ENCODE results near the gene RAB11A. TPM values are rescaled to one million over a fixed set of nuclear protein-coding genes. Genes with fewer than 3 reads are reported as not detected.

RAB11A gene
- total RNA-seq, 2 donors from 2014 or later, result 137 to 145 TPM

- H3K36me3 Mint-ChIP-seq (ENCODE audit: insufficient read depth in 2 of 2), result no peaks in the 10 kb centered on the region
- H3K27me3 Mint-ChIP-seq (ENCODE audit: low read depth), result no peaks in the 10 kb centered on the region
- no peak for ATAC-seq (replicated peaks in 1 of 2)
- H3K9me3 Mint-ChIP-seq, result no peaks in the 10 kb centered on the region
- no peak overlapping the region for H3K4me3 Mint-ChIP-seq
- H3K27ac Mint-ChIP-seq, result no peak overlapping the region
- peaks cover 30% of the 10 kb centered on the region for H3K4me1 Mint-ChIP-seq (ENCODE audit: low read depth)
- DNase-seq, result no peak
Measured at GRCh38 chr15:65834603-65835282, 34.5 kb upstream of the RAB11A start.

GRCh38 chr15:65835447-65835846 lies 33.8 kb upstream of the RAB11A start:
- Mint-ChIP-seq H3K27ac (no peak overlapping the region), H3K4me1 (ENCODE audit: low read depth) (peaks cover 30% of the 10 kb centered on the region), H3K36me3 (ENCODE audit: insufficient read depth in 2 of 2) (no peaks in the 10 kb centered on the region), H3K9me3 (no peaks in the 10 kb centered on the region), H3K4me3 (no peak overlapping the region), H3K27me3 (ENCODE audit: low read depth) (no peaks in the 10 kb centered on the region)
- ATAC-seq (replicated peaks in 1 of 2), result no peak
- DNase-seq, result no peak

GRCh38 chr15:65836665-65837064 lies 32.6 kb upstream of the RAB11A start:
- Mint-ChIP-seq H3K9me3 (no peaks in the 10 kb centered on the region), H3K27me3 (ENCODE audit: low read depth) (no peaks in the 10 kb centered on the region), H3K4me3 (no peak overlapping the region), H3K4me1 (ENCODE audit: low read depth) (peaks cover 27% of the 10 kb centered on the region), H3K36me3 (ENCODE audit: insufficient read depth in 2 of 2) (no peaks in the 10 kb centered on the region), H3K27ac (no peak overlapping the region)
- no peak for DNase-seq
- ATAC-seq (replicated peaks in 1 of 2), result no peak

GRCh38 chr15:65837301-65838294 lies 31.7 kb upstream of the RAB11A start:
- DNase-seq, result no peak
- Mint-ChIP-seq H3K36me3 (ENCODE audit: insufficient read depth in 2 of 2) (no peaks in the 10 kb centered on the region), H3K4me3 (no peak overlapping the region), H3K4me1 (ENCODE audit: low read depth) (peaks cover 18% of the 10 kb centered on the region), H3K27ac (peak overlapping the region; percentile 17), H3K9me3 (no peaks in the 10 kb centered on the region), H3K27me3 (ENCODE audit: low read depth) (no peaks in the 10 kb centered on the region)
- ATAC-seq (replicated peaks in 1 of 2), result no peak

- H3K4me1 Mint-ChIP-seq (ENCODE audit: low read depth), result no peaks in the 10 kb centered on the region
- H3K4me3 Mint-ChIP-seq, result no peak overlapping the region
- no peak overlapping the region for H3K27ac Mint-ChIP-seq
- H3K36me3 Mint-ChIP-seq (ENCODE audit: insufficient read depth in 2 of 2), result no peaks in the 10 kb centered on the region
- H3K27me3 Mint-ChIP-seq (ENCODE audit: low read depth), result no peaks in the 10 kb centered on the region
- no peaks in the 10 kb centered on the region for H3K9me3 Mint-ChIP-seq
- DNase-seq (no peak), ATAC-seq (replicated peaks in 1 of 2) (no peak)
Measured at GRCh38 chr15:65839354-65839901, 29.9 kb upstream of the RAB11A start.

GRCh38 chr15:65839985-65840384 lies 29.3 kb upstream of the RAB11A start:
- ATAC-seq (replicated peaks in 1 of 2), result no peak
- Mint-ChIP-seq H3K27ac (no peak overlapping the region), H3K27me3 (ENCODE audit: low read depth) (no peaks in the 10 kb centered on the region), H3K4me1 (ENCODE audit: low read depth) (no peaks in the 10 kb centered on the region), H3K4me3 (no peak overlapping the region), H3K9me3 (no peaks in the 10 kb centered on the region), H3K36me3 (ENCODE audit: insufficient read depth in 2 of 2) (no peaks in the 10 kb centered on the region)
- no peak for DNase-seq

GRCh38 chr15:65841121-65841930 lies 28.0 kb upstream of the RAB11A start:
- Mint-ChIP-seq H3K36me3 (ENCODE audit: insufficient read depth in 2 of 2) (no peaks in the 10 kb centered on the region), H3K4me1 (ENCODE audit: low read depth) (no peaks in the 10 kb centered on the region), H3K27me3 (ENCODE audit: low read depth) (no peaks in the 10 kb centered on the region), H3K9me3 (no peaks in the 10 kb centered on the region), H3K4me3 (no peak overlapping the region), H3K27ac (no peak overlapping the region)
- no peak for DNase-seq
- ATAC-seq (replicated peaks in 1 of 2), result no peak

- no peak for ATAC-seq (replicated peaks in 1 of 2)
- Mint-ChIP-seq H3K27me3 (ENCODE audit: low read depth) (no peaks in the 10 kb centered on the region), H3K27ac (no peak overlapping the region), H3K9me3 (no peaks in the 10 kb centered on the region), H3K4me1 (ENCODE audit: low read depth) (no peaks in the 10 kb centered on the region), H3K4me3 (no peak overlapping the region), H3K36me3 (ENCODE audit: insufficient read depth in 2 of 2) (no peaks in the 10 kb centered on the region)
- DNase-seq, result no peak
Measured at GRCh38 chr15:65845826-65846519, 23.3 kb upstream of the RAB11A start.

GRCh38 chr15:65847989-65848388 lies 21.3 kb upstream of the RAB11A start:
- Mint-ChIP-seq H3K9me3 (no peaks in the 10 kb centered on the region), H3K4me3 (no peak overlapping the region), H3K4me1 (ENCODE audit: low read depth) (no peaks in the 10 kb centered on the region), H3K27ac (no peak overlapping the region), H3K36me3 (ENCODE audit: insufficient read depth in 2 of 2) (no peaks in the 10 kb centered on the region), H3K27me3 (ENCODE audit: low read depth) (no peaks in the 10 kb centered on the region)
- ATAC-seq (replicated peaks in 1 of 2) (no peak), DNase-seq (no peak)

GRCh38 chr15:65851981-65852380 lies 17.3 kb upstream of the RAB11A start:
- no peaks in the 10 kb centered on the region for H3K27me3 Mint-ChIP-seq (ENCODE audit: low read depth)
- no peaks in the 10 kb centered on the region for H3K36me3 Mint-ChIP-seq (ENCODE audit: insufficient read depth in 2 of 2)
- no peaks in the 10 kb centered on the region for H3K9me3 Mint-ChIP-seq
- no peak for DNase-seq
- ATAC-seq (replicated peaks in 1 of 2), result no peak
- no peak overlapping the region for H3K4me3 Mint-ChIP-seq
- no peak overlapping the region for H3K27ac Mint-ChIP-seq
- peaks cover 6% of the 10 kb centered on the region for H3K4me1 Mint-ChIP-seq (ENCODE audit: low read depth)

GRCh38 chr15:65856821-65857455 lies 12.4 kb upstream of the RAB11A start:
- H3K36me3 Mint-ChIP-seq (ENCODE audit: insufficient read depth in 2 of 2), result no peaks in the 10 kb centered on the region
- peak; percentile 84 for DNase-seq
- no peak overlapping the region for H3K4me3 Mint-ChIP-seq
- peak; percentile 80 for ATAC-seq (replicated peaks in 1 of 2)
- no peaks in the 10 kb centered on the region for H3K9me3 Mint-ChIP-seq
- peaks cover 15% of the 10 kb centered on the region for H3K4me1 Mint-ChIP-seq (ENCODE audit: low read depth)
- no peak overlapping the region for H3K27ac Mint-ChIP-seq
- no peaks in the 10 kb centered on the region for H3K27me3 Mint-ChIP-seq (ENCODE audit: low read depth)
